Stimulated activated CD8-positive, alpha-beta memory T cell treated with anti-CD3 and anti-CD28 coated beads, Interleukin-7, amount 100 ng/mL, for 4 hours (primary cell): ENCODE measurements around the gene COL21A1.
"Not testable (repeated sequence)": the region's sequence is repeated elsewhere in the genome, so short reads cannot be mapped to it uniquely, and the experiment has no call there.

Experiments
- DNase-seq, 2 donors: peaks; one replicate each; pipeline ENCODE4 v3.0.0-alpha.2; 2020; ENCODE audit warnings: low read depth in 2 of 2

Gene COL21A1

GRCh38 chr6:56048601-56049000 lies 198.8 kb downstream of the COL21A1 start:
- DNase-seq = no peak

GRCh38 chr6:56047931-56048540 lies 199.3 kb downstream of the COL21A1 start:
- DNase-seq = no peak

GRCh38 chr6:56046576-56046975 lies 200.8 kb downstream of the COL21A1 start:
- DNase-seq = no peak

GRCh38 chr6:56043761-56044160 lies 203.6 kb downstream of the COL21A1 start:
- no peak for DNase-seq

GRCh38 chr6:56043076-56043475 lies 204.3 kb downstream of the COL21A1 start:
- DNase-seq = no peak

- no peak for DNase-seq
Measured at GRCh38 chr6:56041591-56041990, 205.8 kb downstream of the COL21A1 start.

- DNase-seq = no peak
Measured at GRCh38 chr6:56040889-56041301, 206.5 kb downstream of the COL21A1 start.

GRCh38 chr6:56040223-56040622 lies 207.2 kb downstream of the COL21A1 start:
- DNase-seq = no peak

GRCh38 chr6:56038764-56039163 lies 208.6 kb downstream of the COL21A1 start:
- DNase-seq = no peak

- no peak for DNase-seq
Measured at GRCh38 chr6:56037601-56038000, 209.8 kb downstream of the COL21A1 start.

- no peak for DNase-seq
Measured at GRCh38 chr6:56036916-56037600, 210.3 kb downstream of the COL21A1 start.

GRCh38 chr6:56033401-56033800 lies 214.0 kb downstream of the COL21A1 start:
- no peak for DNase-seq

GRCh38 chr6:56032715-56033260 lies 214.6 kb downstream of the COL21A1 start:
- no peak for DNase-seq

GRCh38 chr6:56027865-56028264 lies 219.5 kb downstream of the COL21A1 start:
- DNase-seq = no peak

- DNase-seq = no peak
Measured at GRCh38 chr6:56026455-56027180, 220.8 kb downstream of the COL21A1 start.

GRCh38 chr6:56025795-56026194 lies 221.6 kb downstream of the COL21A1 start:
- no peak for DNase-seq

GRCh38 chr6:56024931-56025330 lies 222.4 kb downstream of the COL21A1 start:
- DNase-seq = no peak

- no peak for DNase-seq
Measured at GRCh38 chr6:56023829-56024228, 223.6 kb downstream of the COL21A1 start.

GRCh38 chr6:56022678-56023077 lies 224.7 kb downstream of the COL21A1 start:
- DNase-seq = no peak

- no peak for DNase-seq
Measured at GRCh38 chr6:56021943-56022342, 225.4 kb downstream of the COL21A1 start.

GRCh38 chr6:56019973-56020372 lies 227.4 kb downstream of the COL21A1 start:
- no peak for DNase-seq

GRCh38 chr6:56017198-56017597 lies 230.2 kb downstream of the COL21A1 start:
- no peak for DNase-seq

GRCh38 chr6:56014039-56014438 lies 233.3 kb downstream of the COL21A1 start:
- DNase-seq = not testable (repeated sequence)
